ENCODE results near the gene C7.

DNA sequence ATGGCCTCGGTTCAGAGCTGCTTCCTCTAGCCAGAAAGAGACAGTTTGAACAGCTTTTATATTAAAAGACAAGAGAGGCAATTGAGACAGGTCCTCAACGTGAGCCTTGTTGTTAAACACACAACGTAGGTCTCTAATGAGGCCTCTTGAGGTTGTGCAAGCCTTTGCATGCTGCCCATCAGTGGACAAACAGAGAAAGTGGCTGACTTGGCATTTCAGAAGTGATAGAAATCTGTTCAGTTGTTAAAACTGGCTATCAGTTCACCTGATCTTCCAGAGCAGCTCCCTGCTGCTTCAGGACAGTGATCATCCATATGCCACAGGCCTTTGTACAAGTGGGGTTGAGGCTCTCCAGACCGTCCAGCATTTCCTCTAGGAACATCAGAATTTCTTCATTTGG lies 103.0 kb downstream of the C7 start:
- no peak for TF ChIP-seq ZFP30 (CRISPR knock-in tag; IDR thresholded peaks at IDR 0.05)
- TF ChIP-seq RARB (CRISPR knock-in tag; IDR thresholded peaks at IDR 0.05) = no peak
- no peak for TF ChIP-seq ARNTL (CRISPR knock-in tag; IDR thresholded peaks at IDR 0.05; ENCODE audit: borderline replicate concordance, low read depth)
- TF ChIP-seq GLIS3 (CRISPR knock-in tag; IDR thresholded peaks at IDR 0.05) = no peak
